ENCODE results near the gene PTPRD.

The PTPRD gene

DNA sequence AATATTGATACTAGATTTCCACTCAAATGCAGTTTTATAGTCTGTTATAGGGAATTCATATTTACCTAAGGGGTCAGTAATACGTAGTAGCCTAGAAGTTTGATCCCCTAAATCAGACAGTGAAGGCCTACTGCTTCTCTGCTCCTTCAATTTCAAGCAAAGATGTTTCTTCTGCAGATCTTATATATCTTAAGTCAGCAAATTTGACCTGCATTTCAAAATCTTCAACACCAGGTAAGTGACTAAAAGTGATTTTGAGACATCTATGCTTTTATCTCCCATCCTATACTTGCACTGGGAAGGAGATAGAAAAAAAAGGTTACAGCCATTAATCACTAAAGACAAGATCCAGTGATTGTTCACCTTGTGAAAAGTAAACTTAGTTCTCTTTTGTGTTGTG lies 363.9 kb downstream of the PTPRD start:
- ChIA-PET CTCF (interaction anchor here (1.1 kb wide), 1 partner anchor 20 kb away, joined by 3 read pairs; no protein-coding TSS in a partner anchor), POLR2A (no interaction called here)
- no peak for DNase-seq (ENCODE audit: extremely low spot score)
- TF ChIP-seq, protein P1, sequence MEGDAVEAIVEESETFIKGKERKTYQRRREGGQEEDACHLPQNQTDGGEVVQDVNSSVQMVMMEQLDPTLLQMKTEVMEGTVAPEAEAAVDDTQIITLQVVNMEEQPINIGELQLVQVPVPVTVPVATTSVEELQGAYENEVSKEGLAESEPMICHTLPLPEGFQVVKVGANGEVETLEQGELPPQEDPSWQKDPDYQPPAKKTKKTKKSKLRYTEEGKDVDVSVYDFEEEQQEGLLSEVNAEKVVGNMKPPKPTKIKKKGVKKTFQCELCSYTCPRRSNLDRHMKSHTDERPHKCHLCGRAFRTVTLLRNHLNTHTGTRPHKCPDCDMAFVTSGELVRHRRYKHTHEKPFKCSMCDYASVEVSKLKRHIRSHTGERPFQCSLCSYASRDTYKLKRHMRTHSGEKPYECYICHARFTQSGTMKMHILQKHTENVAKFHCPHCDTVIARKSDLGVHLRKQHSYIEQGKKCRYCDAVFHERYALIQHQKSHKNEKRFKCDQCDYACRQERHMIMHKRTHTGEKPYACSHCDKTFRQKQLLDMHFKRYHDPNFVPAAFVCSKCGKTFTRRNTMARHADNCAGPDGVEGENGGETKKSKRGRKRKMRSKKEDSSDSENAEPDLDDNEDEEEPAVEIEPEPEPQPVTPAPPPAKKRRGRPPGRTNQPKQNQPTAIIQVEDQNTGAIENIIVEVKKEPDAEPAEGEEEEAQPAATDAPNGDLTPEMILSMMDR (IDR thresholded peaks at IDR 0.05; ENCODE audit: control extremely low read depth, extremely low read depth, low read depth, missing control alignments): no peak

DNA sequence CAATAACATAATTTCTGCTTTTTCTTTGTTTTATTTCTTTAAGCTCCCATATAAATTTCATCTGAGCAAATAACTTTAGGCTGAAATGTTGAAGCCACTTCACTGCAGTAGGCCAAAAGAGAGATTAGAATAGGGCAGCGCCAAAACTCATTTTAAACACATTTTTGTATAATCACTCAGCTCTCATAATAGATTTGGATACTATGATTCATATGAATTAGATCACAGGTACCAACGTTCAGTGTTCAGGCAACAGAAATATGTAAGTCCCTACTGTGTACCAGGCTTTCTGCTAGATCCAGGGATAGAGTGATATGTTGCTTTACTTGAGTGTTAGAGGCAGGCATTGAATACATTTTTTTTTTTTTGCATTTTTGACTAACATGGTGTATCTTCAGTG lies 370.5 kb downstream of the PTPRD start:
- TF ChIP-seq, protein P1 (IDR thresholded peaks at IDR 0.05; ENCODE audit: control extremely low read depth, extremely low read depth, low read depth, missing control alignments): no peak
- ChIA-PET CTCF (interaction anchor here (1.4 kb wide), 1 partner anchor 11 kb away, joined by 4 read pairs; no protein-coding TSS in a partner anchor), POLR2A (no interaction called here)
- DNase-seq (ENCODE audit: extremely low spot score): no peak

DNA sequence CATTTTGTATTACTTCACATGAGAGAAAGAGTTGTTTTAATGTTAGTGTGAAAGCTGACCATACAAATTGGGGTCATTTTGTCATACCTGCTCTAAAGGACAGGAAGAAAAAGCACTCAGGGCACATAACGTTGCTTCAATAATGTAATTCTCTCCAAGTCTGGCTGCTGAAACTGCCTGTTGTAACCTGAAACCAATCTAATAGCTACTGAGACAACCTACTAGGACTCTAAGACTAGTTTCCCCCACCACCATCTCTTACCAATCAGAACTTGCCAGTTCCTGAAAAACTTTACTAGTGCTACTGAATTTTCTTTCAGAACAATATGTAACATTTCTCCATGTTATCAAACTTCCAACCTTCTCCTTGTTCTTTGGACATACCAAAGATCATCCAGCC lies 374.7 kb downstream of the PTPRD start:
- TF ChIP-seq, protein P1 (IDR thresholded peaks at IDR 0.05; ENCODE audit: control extremely low read depth, extremely low read depth, low read depth, missing control alignments): no peak
- ChIA-PET POLR2A (no interaction called here), CTCF (interaction anchor here (1.1 kb wide), 1 partner anchor 44 kb away, joined by 4 read pairs; no protein-coding TSS in a partner anchor)
- DNase-seq (ENCODE audit: extremely low spot score): no peak

DNA sequence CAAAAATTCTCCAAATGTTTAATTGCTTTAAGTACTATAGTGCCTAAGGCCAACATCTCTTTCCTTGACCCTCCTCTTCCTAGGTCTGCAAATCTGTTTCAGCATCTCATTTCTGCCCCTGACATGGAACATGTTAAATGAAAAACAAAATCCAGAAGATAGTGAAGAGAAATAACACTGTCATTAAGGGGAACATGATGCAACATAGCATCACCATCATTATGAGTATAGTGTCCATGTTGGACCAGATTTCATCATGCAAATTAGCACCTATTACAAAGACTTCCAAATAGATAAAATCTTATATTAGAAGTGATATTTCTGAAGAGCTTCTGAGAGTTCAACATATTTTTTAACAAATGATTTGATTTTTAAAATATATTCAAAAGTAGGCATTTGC lies 375.2 kb downstream of the PTPRD start:
- TF ChIP-seq, protein P1 (IDR thresholded peaks at IDR 0.05; ENCODE audit: control extremely low read depth, extremely low read depth, low read depth, missing control alignments): no peak
- CTCF ChIA-PET: interaction anchor here (1.1 kb wide), 1 partner anchor 44 kb away, joined by 4 read pairs; no protein-coding TSS in a partner anchor
- POLR2A ChIA-PET: no interaction called here
- no peak for DNase-seq (ENCODE audit: extremely low spot score)

DNA sequence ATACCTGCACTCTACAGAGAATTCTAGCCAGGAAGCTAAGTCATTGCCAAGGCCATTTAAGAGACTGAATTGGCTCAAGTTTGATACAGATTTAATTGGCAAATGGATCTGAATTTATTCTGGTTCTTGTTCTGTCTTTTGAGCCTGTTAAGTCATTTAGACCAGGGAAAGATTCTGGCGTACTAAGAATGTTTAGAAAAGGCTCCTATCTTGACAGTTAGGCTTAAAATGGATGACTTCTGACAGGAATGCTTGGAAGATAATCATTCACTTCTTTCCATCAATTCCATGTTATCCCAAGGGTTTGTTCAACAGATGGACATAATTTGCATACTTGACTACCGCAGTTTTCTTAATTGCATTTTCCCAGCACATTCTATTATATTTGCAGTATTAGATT lies 376.6 kb downstream of the PTPRD start:
- ChIA-PET CTCF (no interaction called here), POLR2A (no interaction called here)
- DNase-seq (ENCODE audit: extremely low spot score): no peak
- TF ChIP-seq, protein P1 (IDR thresholded peaks at IDR 0.05; ENCODE audit: control extremely low read depth, extremely low read depth, low read depth, missing control alignments): no peak

DNA sequence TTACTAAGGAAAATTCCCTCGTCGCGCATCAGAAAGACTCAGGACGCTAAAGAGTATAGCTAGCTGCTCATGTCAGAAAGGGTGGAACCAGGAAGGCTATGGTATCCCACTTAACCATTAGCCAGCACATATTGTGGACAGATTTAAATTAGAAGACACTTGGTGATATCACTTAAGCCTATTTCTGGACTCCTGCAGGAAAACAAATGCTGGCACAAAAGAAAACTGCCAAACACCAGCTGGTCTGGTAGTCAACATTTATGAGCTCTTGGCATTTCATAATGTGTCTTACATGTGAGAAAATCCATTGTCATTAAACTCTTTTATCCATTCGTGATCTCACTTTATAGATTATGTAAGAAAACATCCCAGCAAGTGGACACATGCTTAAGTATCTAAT lies 377.4 kb downstream of the PTPRD start:
- ChIA-PET CTCF (no interaction called here), POLR2A (no interaction called here)
- TF ChIP-seq, protein P1 (IDR thresholded peaks at IDR 0.05; ENCODE audit: control extremely low read depth, extremely low read depth, low read depth, missing control alignments): no peak
- no peak for DNase-seq (ENCODE audit: extremely low spot score)
